H1 (cell line): ENCODE measurements around the gene COX19. TPM values are rescaled to one million over a fixed set of nuclear protein-coding genes. Genes with fewer than 3 reads are reported as not detected.

Experiments used
- ATF3 ChIP-seq: IDR thresholded peaks from 2 replicates; pipeline ENCODE4 v1.6.1; 2011; ENCODE audit warnings: low read depth, mild to moderate bottlenecking, low read length; ENCODE audit not compliant: insufficient read depth
- CBX8 ChIP-seq: fragments of 300-800, 300-1000 bp; sonication (generic); IDR thresholded peaks from 2 replicates; pipeline ENCODE4 v1.7.1; 2016; ENCODE audit warnings: low read depth, low read length, borderline replicate concordance
- CEBPB ChIP-seq: IDR thresholded peaks from 2 replicates; pipeline ENCODE4 v1.6.1; 2012; ENCODE audit warnings: low read depth, low read length
- CHD2 ChIP-seq: IDR thresholded peaks from 2 replicates; pipeline ENCODE4 v1.6.1; 2012; ENCODE audit warnings: low read length, improper control_type of control experiment
- CTBP2 ChIP-seq: IDR thresholded peaks from 2 replicates; pipeline ENCODE4 v1.7.0; 2011; ENCODE audit warnings: borderline replicate concordance, mild to moderate bottlenecking, moderate library complexity, mixed read lengths, low read length; ENCODE audit not compliant: insufficient read depth, insufficient read length
- EGR1 ChIP-seq: IDR thresholded peaks from 2 replicates; pipeline ENCODE4 v1.6.1; 2011; ENCODE audit warnings: low read depth, low read length, borderline replicate concordance
- GABPA ChIP-seq: IDR thresholded peaks from 2 replicates; pipeline ENCODE4 v1.6.1; 2011; ENCODE audit warnings: mild to moderate bottlenecking, low read length, moderate library complexity, borderline replicate concordance; ENCODE audit not compliant: insufficient read depth
- JUN ChIP-seq: IDR thresholded peaks from 2 replicates; pipeline ENCODE4 v1.6.1; 2011; ENCODE audit warnings: low read depth, mild to moderate bottlenecking, improper control_type of control experiment, low read length
- POLR2A ChIP-seq, 2 experiments: IDR thresholded peaks; 1 replicate in 1 of 2; 2 replicates in 1 of 2; pipeline ENCODE4 v1.6.1; 2011; ENCODE audit warnings: low read depth in 2 of 2, low read length in 2 of 2, mild to moderate bottlenecking in 2 of 2; ENCODE audit errors: control extremely low read depth in 1 of 2
- SP2 ChIP-seq: IDR thresholded peaks from 2 replicates; pipeline ENCODE4 v1.6.1; 2012; ENCODE audit warnings: mild to moderate bottlenecking, low read length, inconsistent platforms
- SUZ12 ChIP-seq: fragments of 200-600 bp; sonication (generic); IDR thresholded peaks from 2 replicates; pipeline ENCODE4 v1.6.1; 2012; ENCODE audit warnings: mild to moderate bottlenecking, inconsistent platforms, low read length, moderate library complexity, mixed read lengths
- polyA plus RNA-seq, 7 experiments: library from polyadenylated mRNA; depleted of rRNA in 3 of 7; stranded (reverse) in 5 of 7; unstranded in 2 of 7; fragments of >200 nt in 5 of 7; fragments of 200-250 nt in 2 of 7; gene quantifications; 1 replicate in 5 of 7; 2 replicates in 1 of 7; 4 replicates in 1 of 7; pipeline versions ENCODE4 v1.2.1 to v1.2.3, GENCODE V29; 2011 to 2013; ENCODE audit warnings: missing spikeins in 2 of 7, mixed read lengths in 2 of 7
- total RNA-seq: library from RNA; stranded (reverse); fragmentation: NEBNext Ultra II Directional; extraction: Animal tissue kit (Norgen Biotek cat#: 25700); gene quantifications from 2 replicates; pipeline ENCODE4 v1.2.1, GENCODE V29; 2021
- TF ChIP-seq, protein P1 (sequence below): fragments of 300-600 bp; sonication (generic); IDR thresholded peaks from 2 replicates; pipeline ENCODE4 v1.7.1; 2012; ENCODE audit warnings: low read length, moderate library complexity, mild to moderate bottlenecking, inconsistent platforms; ENCODE audit not compliant: insufficient replicate concordance

The COX19 gene
- total and polyA plus RNA-seq, 2 of the 8 experiments (the other 6 are each of a cell fraction or from before 2014, with no cell fraction given): 3.9 to 7.9 TPM

DNA sequence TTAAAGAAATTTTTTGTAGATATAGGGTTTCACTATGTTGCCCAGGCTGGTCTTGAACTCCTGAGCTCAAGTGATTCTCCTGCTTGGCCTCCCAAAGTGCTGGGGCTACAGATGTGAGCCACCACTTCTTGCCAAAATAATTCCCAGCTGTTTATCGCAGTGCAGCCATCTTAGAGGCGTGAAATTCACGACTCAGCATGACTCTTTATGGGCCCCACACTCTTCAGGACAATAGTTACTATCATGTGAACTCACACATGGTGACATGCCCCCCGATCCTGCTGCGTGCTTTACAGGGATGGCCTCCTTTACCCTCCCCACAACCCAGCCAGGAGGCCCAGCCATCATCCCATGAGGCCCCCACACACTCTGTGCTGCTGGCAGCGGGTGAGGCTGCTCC is 4.6 kb downstream of the COX19 start (continued):
- TF ChIP-seq, protein P1, sequence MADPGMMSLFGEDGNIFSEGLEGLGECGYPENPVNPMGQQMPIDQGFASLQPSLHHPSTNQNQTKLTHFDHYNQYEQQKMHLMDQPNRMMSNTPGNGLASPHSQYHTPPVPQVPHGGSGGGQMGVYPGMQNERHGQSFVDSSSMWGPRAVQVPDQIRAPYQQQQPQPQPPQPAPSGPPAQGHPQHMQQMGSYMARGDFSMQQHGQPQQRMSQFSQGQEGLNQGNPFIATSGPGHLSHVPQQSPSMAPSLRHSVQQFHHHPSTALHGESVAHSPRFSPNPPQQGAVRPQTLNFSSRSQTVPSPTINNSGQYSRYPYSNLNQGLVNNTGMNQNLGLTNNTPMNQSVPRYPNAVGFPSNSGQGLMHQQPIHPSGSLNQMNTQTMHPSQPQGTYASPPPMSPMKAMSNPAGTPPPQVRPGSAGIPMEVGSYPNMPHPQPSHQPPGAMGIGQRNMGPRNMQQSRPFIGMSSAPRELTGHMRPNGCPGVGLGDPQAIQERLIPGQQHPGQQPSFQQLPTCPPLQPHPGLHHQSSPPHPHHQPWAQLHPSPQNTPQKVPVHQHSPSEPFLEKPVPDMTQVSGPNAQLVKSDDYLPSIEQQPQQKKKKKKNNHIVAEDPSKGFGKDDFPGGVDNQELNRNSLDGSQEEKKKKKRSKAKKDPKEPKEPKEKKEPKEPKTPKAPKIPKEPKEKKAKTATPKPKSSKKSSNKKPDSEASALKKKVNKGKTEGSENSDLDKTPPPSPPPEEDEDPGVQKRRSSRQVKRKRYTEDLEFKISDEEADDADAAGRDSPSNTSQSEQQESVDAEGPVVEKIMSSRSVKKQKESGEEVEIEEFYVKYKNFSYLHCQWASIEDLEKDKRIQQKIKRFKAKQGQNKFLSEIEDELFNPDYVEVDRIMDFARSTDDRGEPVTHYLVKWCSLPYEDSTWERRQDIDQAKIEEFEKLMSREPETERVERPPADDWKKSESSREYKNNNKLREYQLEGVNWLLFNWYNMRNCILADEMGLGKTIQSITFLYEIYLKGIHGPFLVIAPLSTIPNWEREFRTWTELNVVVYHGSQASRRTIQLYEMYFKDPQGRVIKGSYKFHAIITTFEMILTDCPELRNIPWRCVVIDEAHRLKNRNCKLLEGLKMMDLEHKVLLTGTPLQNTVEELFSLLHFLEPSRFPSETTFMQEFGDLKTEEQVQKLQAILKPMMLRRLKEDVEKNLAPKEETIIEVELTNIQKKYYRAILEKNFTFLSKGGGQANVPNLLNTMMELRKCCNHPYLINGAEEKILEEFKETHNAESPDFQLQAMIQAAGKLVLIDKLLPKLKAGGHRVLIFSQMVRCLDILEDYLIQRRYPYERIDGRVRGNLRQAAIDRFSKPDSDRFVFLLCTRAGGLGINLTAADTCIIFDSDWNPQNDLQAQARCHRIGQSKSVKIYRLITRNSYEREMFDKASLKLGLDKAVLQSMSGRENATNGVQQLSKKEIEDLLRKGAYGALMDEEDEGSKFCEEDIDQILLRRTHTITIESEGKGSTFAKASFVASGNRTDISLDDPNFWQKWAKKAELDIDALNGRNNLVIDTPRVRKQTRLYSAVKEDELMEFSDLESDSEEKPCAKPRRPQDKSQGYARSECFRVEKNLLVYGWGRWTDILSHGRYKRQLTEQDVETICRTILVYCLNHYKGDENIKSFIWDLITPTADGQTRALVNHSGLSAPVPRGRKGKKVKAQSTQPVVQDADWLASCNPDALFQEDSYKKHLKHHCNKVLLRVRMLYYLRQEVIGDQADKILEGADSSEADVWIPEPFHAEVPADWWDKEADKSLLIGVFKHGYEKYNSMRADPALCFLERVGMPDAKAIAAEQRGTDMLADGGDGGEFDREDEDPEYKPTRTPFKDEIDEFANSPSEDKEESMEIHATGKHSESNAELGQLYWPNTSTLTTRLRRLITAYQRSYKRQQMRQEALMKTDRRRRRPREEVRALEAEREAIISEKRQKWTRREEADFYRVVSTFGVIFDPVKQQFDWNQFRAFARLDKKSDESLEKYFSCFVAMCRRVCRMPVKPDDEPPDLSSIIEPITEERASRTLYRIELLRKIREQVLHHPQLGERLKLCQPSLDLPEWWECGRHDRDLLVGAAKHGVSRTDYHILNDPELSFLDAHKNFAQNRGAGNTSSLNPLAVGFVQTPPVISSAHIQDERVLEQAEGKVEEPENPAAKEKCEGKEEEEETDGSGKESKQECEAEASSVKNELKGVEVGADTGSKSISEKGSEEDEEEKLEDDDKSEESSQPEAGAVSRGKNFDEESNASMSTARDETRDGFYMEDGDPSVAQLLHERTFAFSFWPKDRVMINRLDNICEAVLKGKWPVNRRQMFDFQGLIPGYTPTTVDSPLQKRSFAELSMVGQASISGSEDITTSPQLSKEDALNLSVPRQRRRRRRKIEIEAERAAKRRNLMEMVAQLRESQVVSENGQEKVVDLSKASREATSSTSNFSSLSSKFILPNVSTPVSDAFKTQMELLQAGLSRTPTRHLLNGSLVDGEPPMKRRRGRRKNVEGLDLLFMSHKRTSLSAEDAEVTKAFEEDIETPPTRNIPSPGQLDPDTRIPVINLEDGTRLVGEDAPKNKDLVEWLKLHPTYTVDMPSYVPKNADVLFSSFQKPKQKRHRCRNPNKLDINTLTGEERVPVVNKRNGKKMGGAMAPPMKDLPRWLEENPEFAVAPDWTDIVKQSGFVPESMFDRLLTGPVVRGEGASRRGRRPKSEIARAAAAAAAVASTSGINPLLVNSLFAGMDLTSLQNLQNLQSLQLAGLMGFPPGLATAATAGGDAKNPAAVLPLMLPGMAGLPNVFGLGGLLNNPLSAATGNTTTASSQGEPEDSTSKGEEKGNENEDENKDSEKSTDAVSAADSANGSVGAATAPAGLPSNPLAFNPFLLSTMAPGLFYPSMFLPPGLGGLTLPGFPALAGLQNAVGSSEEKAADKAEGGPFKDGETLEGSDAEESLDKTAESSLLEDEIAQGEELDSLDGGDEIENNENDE: no peak
- TF ChIP-seq SUZ12 (no peak), GABPA (no peak), EGR1 (no peak), CHD2 (no peak), POLR2A (IDR thresholded peaks at IDR 0.05; ENCODE audit: control extremely low read depth in 1 of 2, low read depth in 2 of 2, low read length in 2 of 2) (no peak), JUN (no peak), CBX8 (no peak), SP2 (no peak), CTBP2 (no peak), ATF3 (no peak), CEBPB (no peak)
